HG02970 (cell line): ENCODE data around the gene NFKBIE.
A peak's percentile ranks its signal among the peaks of the same experiment; 100 is the strongest.

Experiments
- ATAC-seq: cut with Tn5 transposase; IDR thresholded peaks from one replicate; pipeline ENCODE4 v1.9.1; 2021; ENCODE audit warnings: mild to moderate bottlenecking, moderate library complexity, moderate number of reproducible peaks; ENCODE audit not compliant: unreplicated experiment, low FRiP score

The NFKBIE gene

GRCh38 chr6:44229376-44230033 is 35.8 kb downstream of the NFKBIE start:
- ATAC-seq, result no peak

- no peak for ATAC-seq
Measured at GRCh38 chr6:44228836-44229235, 36.5 kb downstream of the NFKBIE start.

GRCh38 chr6:44228433-44228832 is 36.9 kb downstream of the NFKBIE start:
- ATAC-seq, result no peak

- no peak for ATAC-seq
Measured at GRCh38 chr6:44228031-44228430, 37.3 kb downstream of the NFKBIE start.

GRCh38 chr6:44227148-44227793 is 38.1 kb downstream of the NFKBIE start:
- no peak for ATAC-seq

GRCh38 chr6:44226368-44227147 is 38.8 kb downstream of the NFKBIE start:
- ATAC-seq, result no peak

GRCh38 chr6:44225579-44226325 is 39.6 kb downstream of the NFKBIE start:
- no peak for ATAC-seq

GRCh38 chr6:44224965-44225305 is 40.4 kb downstream of the NFKBIE start:
- ATAC-seq, result no peak

- no peak for ATAC-seq
Measured at GRCh38 chr6:44224029-44224964, 41.1 kb downstream of the NFKBIE start.

GRCh38 chr6:44223319-44224028 is 41.9 kb downstream of the NFKBIE start, which contains the start of gene SLC29A1:
SLC29A1 (plus strand) TSS chr6:44223595; CDS start chr6:44227314, 3,719 bp downstream.
- ATAC-seq, result no peak

GRCh38 chr6:44222486-44223318 is 42.6 kb downstream of the NFKBIE start:
- ATAC-seq, result no peak

GRCh38 chr6:44221961-44222335 is 43.4 kb downstream of the NFKBIE start:
- no peak for ATAC-seq

- ATAC-seq, result no peak
Measured at GRCh38 chr6:44221291-44221960, 43.9 kb downstream of the NFKBIE start.

- ATAC-seq, result no peak
Measured at GRCh38 chr6:44220913-44221290, 44.4 kb downstream of the NFKBIE start.

GRCh38 chr6:44219815-44220784 is 45.3 kb downstream of the NFKBIE start:
- no peak for ATAC-seq

- peak; percentile 45 for ATAC-seq
Measured at GRCh38 chr6:44219053-44219814, 46.1 kb downstream of the NFKBIE start.
